ENCODE results near the gene FAM89B.

DNA sequence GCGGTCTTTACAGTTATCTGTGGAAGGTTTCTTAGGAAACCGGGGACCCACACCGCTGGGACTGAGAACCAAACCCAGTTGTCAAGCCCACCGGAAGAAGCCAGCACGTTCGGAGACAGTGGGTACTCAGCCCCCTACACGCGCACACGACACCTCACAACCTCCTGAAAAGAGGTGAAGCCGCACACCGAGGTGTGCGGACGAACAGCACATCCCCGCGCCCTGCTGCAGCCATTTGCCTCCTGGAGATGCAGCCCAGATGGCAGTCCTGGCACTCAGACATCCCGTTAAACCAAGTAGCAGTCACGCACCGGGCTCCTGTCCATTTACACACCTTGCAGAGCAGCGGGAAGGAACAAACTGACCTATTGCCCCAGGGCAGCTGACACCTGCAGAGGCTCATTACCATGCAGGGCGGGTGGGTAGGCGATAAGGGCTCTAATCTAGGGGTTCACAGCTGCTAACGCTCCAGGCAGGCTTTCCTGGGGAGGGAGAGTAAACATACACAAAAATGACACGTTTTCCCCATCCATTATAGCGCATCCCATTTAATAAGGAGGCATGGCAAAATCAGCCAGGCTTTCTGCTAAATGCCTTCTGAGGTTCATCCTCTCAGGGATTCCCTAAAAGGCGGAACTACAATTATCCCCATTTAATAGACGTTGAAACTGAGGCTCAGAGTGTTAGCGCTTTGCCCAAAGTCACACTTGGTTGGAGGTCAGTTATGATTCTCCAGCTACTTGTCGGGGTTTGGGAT lies 2.7 kb downstream of the FAM89B start:
- TF ChIP-seq CTCF (conservative IDR thresholded peaks at IDR 0.05 in 1 of 2, IDR thresholded peaks at IDR 0.05 in 1 of 2; ENCODE audit: extremely low read depth in 1 of 2, insufficient read depth in 1 of 2, low read depth in 1 of 2, low read length in 2 of 2) (no peak), EZH2 (IDR thresholded peaks at IDR 0.05; ENCODE audit: borderline replicate concordance, low read length) (no peak)

Measured in mammary epithelial cell (primary cell).